ENCODE measurements around the gene FTCD. TPM values are rescaled to one million over a fixed set of nuclear protein-coding genes. Genes with fewer than 3 reads are reported as not detected.
A peak's percentile ranks its signal among the peaks of the same experiment; 100 is the strongest.

FTCD gene
- total and polyA plus RNA-seq, 12 donors, result 0.20 to 16.8 (median 1.9) TPM; not detected in 2

DNA sequence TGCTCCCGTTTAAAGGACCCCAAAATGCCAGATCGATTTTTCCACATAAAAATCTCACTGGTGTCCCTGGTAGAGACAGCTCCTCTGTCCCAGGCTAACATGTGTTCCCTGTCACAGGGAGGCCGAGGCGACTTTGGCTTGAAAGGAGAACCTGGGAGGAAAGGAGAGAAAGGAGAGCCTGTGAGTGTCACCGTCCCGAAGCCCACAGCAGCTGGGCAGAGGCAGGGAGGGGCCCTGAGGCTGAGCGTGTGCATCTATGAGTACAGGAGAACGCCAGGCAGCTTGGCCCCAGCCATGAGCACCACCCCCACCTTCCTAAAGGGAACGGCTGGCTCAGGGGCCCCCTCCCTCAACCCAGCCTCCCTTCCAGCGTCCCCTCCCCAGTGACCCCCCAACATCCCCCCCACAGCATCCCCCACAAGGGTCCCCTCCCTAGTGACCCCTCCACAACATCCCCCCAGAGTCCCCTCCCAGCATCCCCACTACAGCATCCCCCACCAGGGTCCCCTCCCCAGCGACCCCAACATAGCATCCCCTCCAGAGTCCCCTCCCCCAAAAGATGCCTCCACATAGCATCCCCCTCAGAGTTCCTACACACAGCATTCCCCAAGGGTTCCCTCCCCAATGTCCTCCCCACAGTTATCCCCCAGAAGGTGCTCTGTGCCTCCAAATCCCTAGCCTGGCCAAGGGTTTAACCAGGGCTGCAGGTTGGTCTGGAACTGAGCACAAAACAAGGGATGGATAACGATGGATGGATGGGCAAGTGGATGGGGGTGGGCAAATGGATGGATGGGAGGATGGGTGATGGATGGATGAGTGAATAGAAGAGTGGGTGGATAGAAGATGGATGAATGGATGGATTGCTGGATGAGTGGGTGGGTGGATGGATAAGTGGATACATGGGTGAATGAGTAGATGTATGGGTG is 32.4 kb downstream of the FTCD start:
- Histone ChIP-seq H3K27me3 (no peaks in the 10 kb centered on the region), H3K4me1 (replicated peaks in 1 of 2) (no peaks in the 10 kb centered on the region), H3K36me3 (replicated peaks in 1 of 2) (peaks cover 0 to 36% of the 10 kb centered on the region in 2 donors), H3K27ac (no peak overlapping the region), H3K4me3 (no peak overlapping the region), H3K9me3 (replicated peaks in 1 of 3) (no peaks in the 10 kb centered on the region)
- intact Hi-C loops (cut with DNase I), result no loop called here
- WGBS, 4 donors, result 87 to 90% (median 89%) methylated on average over 9 to 12 of the region's 12 CpGs
- TF ChIP-seq, protein P1, sequence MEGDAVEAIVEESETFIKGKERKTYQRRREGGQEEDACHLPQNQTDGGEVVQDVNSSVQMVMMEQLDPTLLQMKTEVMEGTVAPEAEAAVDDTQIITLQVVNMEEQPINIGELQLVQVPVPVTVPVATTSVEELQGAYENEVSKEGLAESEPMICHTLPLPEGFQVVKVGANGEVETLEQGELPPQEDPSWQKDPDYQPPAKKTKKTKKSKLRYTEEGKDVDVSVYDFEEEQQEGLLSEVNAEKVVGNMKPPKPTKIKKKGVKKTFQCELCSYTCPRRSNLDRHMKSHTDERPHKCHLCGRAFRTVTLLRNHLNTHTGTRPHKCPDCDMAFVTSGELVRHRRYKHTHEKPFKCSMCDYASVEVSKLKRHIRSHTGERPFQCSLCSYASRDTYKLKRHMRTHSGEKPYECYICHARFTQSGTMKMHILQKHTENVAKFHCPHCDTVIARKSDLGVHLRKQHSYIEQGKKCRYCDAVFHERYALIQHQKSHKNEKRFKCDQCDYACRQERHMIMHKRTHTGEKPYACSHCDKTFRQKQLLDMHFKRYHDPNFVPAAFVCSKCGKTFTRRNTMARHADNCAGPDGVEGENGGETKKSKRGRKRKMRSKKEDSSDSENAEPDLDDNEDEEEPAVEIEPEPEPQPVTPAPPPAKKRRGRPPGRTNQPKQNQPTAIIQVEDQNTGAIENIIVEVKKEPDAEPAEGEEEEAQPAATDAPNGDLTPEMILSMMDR (IDR thresholded peaks at IDR 0.05), result no peak
- no peak for TF ChIP-seq POLR2A (IDR thresholded peaks at IDR 0.05)
- DNase-seq, result peak in 4 of 7 donors; percentile 3 to 10 (median 8)

DNA sequence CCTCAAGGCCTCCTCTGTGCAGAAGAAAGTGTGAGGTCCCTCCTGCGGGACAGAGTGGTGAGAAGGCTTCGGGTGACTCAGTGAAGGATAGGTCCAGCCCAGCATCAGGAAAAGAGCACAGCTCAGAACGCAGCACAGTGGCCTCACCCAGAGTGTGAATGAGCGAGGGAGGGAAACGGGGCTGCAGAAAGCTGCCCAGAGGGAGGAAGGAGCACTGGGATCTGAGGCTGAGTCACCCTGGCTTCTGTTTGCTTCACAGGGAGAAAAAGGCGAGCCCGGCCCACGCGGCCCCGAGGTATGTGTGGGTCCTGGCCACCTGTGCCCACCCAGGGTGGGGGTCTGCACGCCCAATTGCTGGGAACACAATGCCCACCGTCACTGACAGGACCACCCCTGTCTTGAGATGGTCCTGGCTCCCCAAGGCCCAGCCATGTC is 33.1 kb downstream of the FTCD start:
- intact Hi-C loops (cut with DNase I), result no loop called here
- H3K27ac ChIP-seq, result no peak overlapping the region

DNA sequence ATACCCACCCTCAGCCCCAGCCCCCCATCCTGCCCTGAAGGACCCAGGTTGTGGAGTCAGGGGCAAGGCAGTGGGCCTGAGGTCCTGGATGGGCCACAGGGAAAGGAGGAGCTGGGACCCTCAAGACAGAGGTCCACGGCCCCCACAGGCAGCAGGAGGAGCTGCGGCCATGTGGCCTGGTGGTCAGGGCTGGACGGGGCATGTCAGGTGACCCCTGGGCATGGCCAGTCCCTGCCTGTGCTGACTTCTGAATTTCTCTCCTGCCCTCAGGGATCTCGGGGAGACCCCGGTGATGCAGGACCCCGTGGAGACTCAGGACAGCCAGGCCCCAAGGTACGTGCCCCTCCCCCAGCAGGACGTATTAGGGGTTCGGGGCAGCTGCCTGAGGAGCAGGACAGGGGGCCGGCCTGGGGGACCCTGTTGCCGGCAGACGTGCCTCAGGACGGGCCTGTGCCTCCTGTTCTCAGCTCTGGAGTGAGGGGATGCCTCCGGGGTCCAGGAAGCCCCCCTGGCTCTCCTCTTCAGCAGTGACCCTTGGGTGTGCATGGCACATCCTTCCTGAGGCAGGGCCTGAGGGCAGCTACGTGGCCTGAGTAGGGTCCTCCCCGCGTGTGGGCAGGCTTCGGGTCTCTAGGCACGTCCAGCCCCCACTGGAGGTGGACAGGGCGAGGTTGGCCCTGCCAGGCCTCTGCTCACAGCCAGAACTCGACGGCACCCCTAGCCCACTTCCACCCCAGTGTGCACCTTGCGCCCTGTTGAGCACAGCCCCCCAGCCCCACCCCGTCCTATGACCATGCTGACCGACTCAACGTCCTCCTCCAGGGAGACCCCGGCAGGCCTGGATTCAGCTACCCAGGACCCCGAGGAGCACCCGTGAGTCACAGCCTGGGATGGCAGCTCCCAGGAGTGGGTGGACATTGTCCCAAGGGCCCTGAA is 33.8 kb downstream of the FTCD start:
- 87 to 92% (median 88%) methylated on average over 9 to 29 of the region's 29 CpGs for WGBS, 4 donors
- no peak for TF ChIP-seq POLR2A (IDR thresholded peaks at IDR 0.05)
- TF ChIP-seq, protein P1 (IDR thresholded peaks at IDR 0.05), result no peak
- H3K27me3 ChIP-seq, result no peaks in the 10 kb centered on the region
- peaks cover 0 to 43% of the 10 kb centered on the region in 2 donors for H3K36me3 ChIP-seq (replicated peaks in 1 of 2)
- no peaks in the 10 kb centered on the region for H3K9me3 ChIP-seq (replicated peaks in 1 of 3)
- no peak overlapping the region for H3K4me3 ChIP-seq
- no peak overlapping the region for H3K27ac ChIP-seq
- peak in 4 of 7 donors; percentile 4 to 19 (median 12) for DNase-seq
- intact Hi-C loops (cut with DNase I), result no loop called here
- no peaks in the 10 kb centered on the region for H3K4me1 ChIP-seq (replicated peaks in 1 of 2)

More for the DNA sequence above, 33.1 kb downstream of the FTCD start:
- Histone ChIP-seq H3K4me1 (replicated peaks in 1 of 2) (no peaks in the 10 kb centered on the region), H3K27me3 (no peaks in the 10 kb centered on the region), H3K4me3 (no peak overlapping the region), H3K9me3 (replicated peaks in 1 of 3) (no peaks in the 10 kb centered on the region), H3K36me3 (replicated peaks in 1 of 2) (peaks cover 0 to 39% of the 10 kb centered on the region in 2 donors)
- TF ChIP-seq, protein P1 (IDR thresholded peaks at IDR 0.05), result no peak
- no peak for TF ChIP-seq POLR2A (IDR thresholded peaks at IDR 0.05)
- WGBS, 4 donors, result 74 to 80% (median 78%) methylated on average over 7 to 12 of the region's 12 CpGs
- DNase-seq, result peak in 3 of 7 donors; percentile 5 to 7 (median 6)

Data from adrenal gland (tissue), 12 donors.